HFF-Myc (cell line): Measurements from ENCODE around the gene SEPHS1.

Experiments
- DNase-seq: peaks from one replicate; pipeline ENCODE4 v3.0.0-alpha.2; 2011; ENCODE audit warnings: low read depth; ENCODE audit errors: extremely low read depth
- H3K4me3 ChIP-seq: replicated peaks from 2 replicates; pipeline ENCODE4 v1.5.1; 2011; ENCODE audit warnings: low read depth, mild to moderate bottlenecking, control low read depth, low read length
- CTCF ChIP-seq: IDR thresholded peaks from 2 replicates; pipeline ENCODE4 v1.5.1; 2012; ENCODE audit warnings: mild to moderate bottlenecking, low read depth, low read length, control low read depth; ENCODE audit errors: missing control alignments

SEPHS1 gene

GRCh38 chr10:13365243-13365642 lies 17.1 kb upstream of the SEPHS1 start:
- no peak for DNase-seq
- H3K4me3 ChIP-seq = no peak overlapping the region
- no peak for TF ChIP-seq CTCF

GRCh38 chr10:13360587-13360986 lies 12.5 kb upstream of the SEPHS1 start:
- no peak for DNase-seq
- H3K4me3 ChIP-seq = no peak overlapping the region
- no peak for TF ChIP-seq CTCF

- DNase-seq = no peak
- H3K4me3 ChIP-seq = no peak overlapping the region
- TF ChIP-seq CTCF = no peak
These were observed 8.3 kb upstream of the SEPHS1 start for GRCh38 chr10:13356392-13356791.

- no peak overlapping the region for H3K4me3 ChIP-seq
- TF ChIP-seq CTCF = no peak
- DNase-seq = no peak
These were observed 6.7 kb upstream of the SEPHS1 start for GRCh38 chr10:13354783-13355182.

- TF ChIP-seq CTCF = peak; percentile 22
- no peak overlapping the region for H3K4me3 ChIP-seq
- no peak for DNase-seq
These were observed 4.4 kb upstream of the SEPHS1 start for GRCh38 chr10:13352519-13352918.

GRCh38 chr10:13351340-13351915 lies 3.3 kb upstream of the SEPHS1 start:
- no peak overlapping the region for H3K4me3 ChIP-seq

More at GRCh38 chr10:13351340-13351915, 3.3 kb upstream of the SEPHS1 start:
- no peak for TF ChIP-seq CTCF
- DNase-seq = no peak
